Activated naive CD8-positive, alpha-beta T cell treated with anti-CD3 and anti-CD28 coated beads for 36 hours (primary cell): ENCODE data around the gene TMEM222. TPM values are rescaled to one million over a fixed set of nuclear protein-coding genes. Genes with fewer than 3 reads are reported as not detected.
A peak's percentile ranks its signal among the peaks of the same experiment; 100 is the strongest.

Experiments used
- DNase-seq: peaks from one replicate; pipeline ENCODE4 v3.0.0; 2021
- H3K27ac Mint-ChIP-seq: one replicate; pipeline ENCODE4 v1.8.0; 2022; ENCODE audit warnings: mild to moderate bottlenecking, moderate library complexity, mixed read lengths
- H3K27me3 Mint-ChIP-seq: one replicate; pipeline ENCODE4 v1.8.0; 2022; ENCODE audit warnings: mild to moderate bottlenecking, mixed read lengths
- H3K36me3 Mint-ChIP-seq: one replicate; pipeline ENCODE4 v1.8.0; 2021; ENCODE audit warnings: mild to moderate bottlenecking, mixed read lengths
- H3K4me1 Mint-ChIP-seq: one replicate; pipeline ENCODE4 v1.8.0; 2021; ENCODE audit warnings: mixed read lengths
- H3K4me3 Mint-ChIP-seq: one replicate; pipeline ENCODE4 v1.8.0; 2022; ENCODE audit warnings: mild to moderate bottlenecking, moderate library complexity, mixed read lengths
- H3K9me3 Mint-ChIP-seq: one replicate; pipeline ENCODE4 v1.8.0; 2022; ENCODE audit warnings: mixed read lengths
- total RNA-seq, 2 experiments: library from RNA; stranded (reverse); gene quantifications; one replicate each; pipeline ENCODE4 v1.2.3, GENCODE V29; 2021

TMEM222 gene
- total RNA-seq, 2 experiments from 2014 or later, result 38.3 to 41.0 TPM

GRCh38 chr1:27357281-27358037 is 35.5 kb downstream of the TMEM222 start:
- peak; percentile 83 for DNase-seq
- Mint-ChIP-seq H3K4me1 (peaks cover 37% of the 10 kb centered on the region), H3K9me3 (no peaks in the 10 kb centered on the region), H3K36me3 (peaks cover 4% of the 10 kb centered on the region), H3K4me3 (peak overlapping the region; percentile 65), H3K27ac (peak overlapping the region; percentile 63), H3K27me3 (peaks cover 4% of the 10 kb centered on the region)

DNA sequence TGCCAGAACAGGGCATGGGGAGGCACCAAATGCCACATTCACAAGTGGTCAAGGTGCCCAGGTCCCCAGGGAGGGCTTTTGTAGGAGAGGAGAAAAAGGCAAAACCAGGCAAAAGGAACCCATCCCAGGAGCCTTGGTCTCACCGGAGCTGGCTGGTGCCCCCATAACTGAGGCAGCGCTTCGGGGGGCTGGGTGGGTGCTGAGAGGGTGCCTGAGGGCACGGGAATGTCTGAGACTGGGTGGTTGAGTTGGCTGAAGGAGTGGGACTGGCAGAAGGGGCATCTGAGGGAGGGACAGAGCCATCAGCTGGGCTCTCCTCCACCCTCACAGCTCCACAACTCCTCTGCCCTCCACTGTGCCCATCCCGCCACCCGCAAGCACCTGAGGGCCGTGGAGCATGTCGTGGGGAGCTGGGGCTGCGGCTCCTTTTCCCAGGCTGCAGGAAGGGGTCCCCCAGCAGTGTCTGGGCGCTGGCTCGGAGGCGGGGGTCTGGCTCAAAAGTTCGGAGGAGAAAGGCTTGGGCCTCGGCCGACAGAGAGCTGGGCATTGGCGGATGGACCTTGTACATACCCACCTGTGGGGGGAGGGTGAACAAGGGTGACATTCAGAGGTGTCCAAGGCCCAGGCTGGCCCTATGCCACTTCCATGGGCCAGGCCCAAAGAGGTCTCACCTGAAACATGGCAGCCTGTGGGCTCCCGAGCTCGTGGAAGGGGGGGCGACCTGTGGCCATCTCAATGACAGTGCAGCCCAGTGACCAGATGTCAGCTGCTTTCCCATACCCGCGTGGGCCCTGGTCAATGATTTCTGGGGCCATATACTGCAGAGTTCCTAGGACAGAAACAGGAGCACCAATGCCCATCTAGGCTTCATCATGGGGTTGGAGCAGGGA is 36.3 kb downstream of the TMEM222 start:
- Mint-ChIP-seq H3K9me3 (no peaks in the 10 kb centered on the region), H3K4me3 (no peak overlapping the region), H3K27ac (no peak overlapping the region)

GRCh38 chr1:27358928-27359313 is 37.0 kb downstream of the TMEM222 start:
- Mint-ChIP-seq H3K27ac (no peak overlapping the region), H3K4me3 (no peak overlapping the region), H3K4me1 (peaks cover 37% of the 10 kb centered on the region), H3K36me3 (peaks cover 4% of the 10 kb centered on the region), H3K27me3 (peaks cover 4% of the 10 kb centered on the region), H3K9me3 (no peaks in the 10 kb centered on the region)
- no peak for DNase-seq

More for the DNA sequence above, 36.3 kb downstream of the TMEM222 start:
- no peak for DNase-seq
- Mint-ChIP-seq H3K27me3 (peaks cover 4% of the 10 kb centered on the region), H3K36me3 (peaks cover 4% of the 10 kb centered on the region), H3K4me1 (peaks cover 37% of the 10 kb centered on the region)

- peaks cover 4% of the 10 kb centered on the region for H3K27me3 Mint-ChIP-seq
- no peak overlapping the region for H3K27ac Mint-ChIP-seq
- no peak for DNase-seq
- H3K36me3 Mint-ChIP-seq, result peaks cover 4% of the 10 kb centered on the region
- H3K9me3 Mint-ChIP-seq, result no peaks in the 10 kb centered on the region
- H3K4me3 Mint-ChIP-seq, result peak overlapping the region; percentile 68
- peaks cover 40% of the 10 kb centered on the region for H3K4me1 Mint-ChIP-seq
Observed at GRCh38 chr1:27359822-27360158, 37.8 kb downstream of the TMEM222 start.

DNA sequence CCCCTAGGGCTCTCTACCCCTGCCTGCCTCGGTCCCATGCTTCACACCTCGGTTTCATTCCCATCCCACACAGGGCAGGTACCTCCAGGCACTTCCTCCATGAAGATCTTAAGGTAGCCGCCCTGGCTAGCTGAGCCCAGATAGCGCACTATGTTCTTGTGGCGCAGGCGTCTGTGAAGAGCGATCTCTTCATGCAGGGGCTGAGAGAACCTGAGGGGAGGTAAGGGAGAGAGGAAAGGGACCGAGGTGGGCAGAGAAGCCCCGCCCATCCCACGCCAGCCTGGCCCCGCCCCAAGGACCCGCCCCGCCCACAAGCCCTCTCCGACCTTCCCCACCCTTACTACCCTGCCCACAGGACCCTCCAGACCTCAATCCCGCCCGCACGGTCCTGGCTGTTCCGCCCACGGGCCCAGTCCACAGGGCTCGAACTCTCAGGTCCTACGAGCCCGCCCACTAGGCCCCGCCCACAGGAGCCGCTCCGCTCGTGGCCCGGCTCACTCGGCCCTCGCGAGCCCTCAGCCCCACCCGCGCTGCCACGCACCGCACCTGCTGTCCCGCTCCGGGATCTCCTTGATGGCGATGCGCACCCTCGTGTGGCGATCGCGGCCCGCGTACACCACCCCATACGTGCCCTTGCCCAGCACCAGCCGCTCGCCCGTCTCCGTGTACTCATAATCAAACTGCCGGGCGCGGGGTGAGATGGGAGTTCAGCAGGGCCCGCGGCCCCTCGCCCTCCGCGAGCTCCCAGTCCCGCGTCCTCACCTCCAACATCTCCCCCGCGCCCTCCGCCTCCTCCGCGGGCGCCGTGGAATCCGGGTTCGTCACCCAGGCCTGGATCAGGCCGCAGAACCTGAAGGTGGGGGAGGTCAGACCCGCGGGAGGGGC is 38.4 kb downstream of the TMEM222 start:
- peaks cover 4% of the 10 kb centered on the region for H3K27me3 Mint-ChIP-seq
- H3K9me3 Mint-ChIP-seq, result no peaks in the 10 kb centered on the region
- H3K4me3 Mint-ChIP-seq, result peak overlapping the region; percentile 68
- no peak overlapping the region for H3K27ac Mint-ChIP-seq
- peak; percentile 27 for DNase-seq
- peaks cover 4% of the 10 kb centered on the region for H3K36me3 Mint-ChIP-seq
- H3K4me1 Mint-ChIP-seq, result peaks cover 44% of the 10 kb centered on the region

GRCh38 chr1:27361044-27361402 is 39.1 kb downstream of the TMEM222 start:
- no peak overlapping the region for H3K4me3 Mint-ChIP-seq
- no peaks in the 10 kb centered on the region for H3K36me3 Mint-ChIP-seq
- no peak overlapping the region for H3K27ac Mint-ChIP-seq
- H3K27me3 Mint-ChIP-seq, result peaks cover 4% of the 10 kb centered on the region
- DNase-seq, result no peak
- H3K4me1 Mint-ChIP-seq, result peaks cover 43% of the 10 kb centered on the region
- no peaks in the 10 kb centered on the region for H3K9me3 Mint-ChIP-seq

- DNase-seq, result no peak
- Mint-ChIP-seq H3K4me1 (peaks cover 37% of the 10 kb centered on the region), H3K27ac (no peak overlapping the region), H3K4me3 (no peak overlapping the region), H3K9me3 (no peaks in the 10 kb centered on the region), H3K27me3 (peaks cover 4% of the 10 kb centered on the region), H3K36me3 (no peaks in the 10 kb centered on the region)
Observed at GRCh38 chr1:27361553-27361952, 39.6 kb downstream of the TMEM222 start.

- Mint-ChIP-seq H3K27me3 (peaks cover 2% of the 10 kb centered on the region), H3K27ac (no peak overlapping the region), H3K4me1 (peaks cover 28% of the 10 kb centered on the region), H3K36me3 (no peaks in the 10 kb centered on the region), H3K4me3 (no peak overlapping the region), H3K9me3 (no peaks in the 10 kb centered on the region)
- DNase-seq, result no peak
Observed at GRCh38 chr1:27363766-27364695, 42.1 kb downstream of the TMEM222 start.

DNA sequence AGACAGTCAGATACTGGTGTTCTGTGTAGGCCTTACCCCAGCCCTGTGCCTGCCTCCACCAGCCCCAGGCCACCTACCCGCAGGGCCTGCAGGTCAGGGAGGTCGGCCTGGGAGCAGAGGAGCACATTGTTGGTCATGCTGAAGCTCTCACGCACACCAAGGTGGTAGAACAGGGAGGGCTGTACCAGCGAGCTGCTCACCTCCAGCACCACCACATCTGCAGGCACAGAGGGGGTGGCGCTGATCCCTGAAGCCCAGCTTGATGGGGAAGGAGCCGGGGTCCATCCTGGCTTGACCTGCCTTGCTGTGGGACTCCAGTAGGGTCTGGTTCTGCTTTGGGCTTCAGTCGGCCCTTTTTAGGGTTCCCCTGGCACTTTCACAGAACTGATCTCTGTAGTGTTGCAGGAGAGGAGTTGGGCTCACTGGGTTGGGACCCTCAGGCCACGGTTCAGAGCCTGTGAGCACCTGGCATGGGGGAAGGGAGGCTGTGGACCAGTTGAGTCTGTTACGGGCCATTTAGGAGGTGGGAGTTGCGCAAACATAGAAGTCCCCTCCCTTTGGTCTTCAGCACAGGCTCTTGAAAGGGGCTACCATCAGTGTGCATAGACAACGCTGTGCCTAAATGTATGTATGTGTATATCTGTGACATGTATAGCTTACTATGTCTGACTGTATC is 42.9 kb downstream of the TMEM222 start:
- Mint-ChIP-seq H3K4me3 (peak overlapping the region; percentile 84), H3K27ac (no peak overlapping the region), H3K4me1 (peaks cover 30% of the 10 kb centered on the region), H3K27me3 (no peaks in the 10 kb centered on the region), H3K9me3 (no peaks in the 10 kb centered on the region), H3K36me3 (no peaks in the 10 kb centered on the region)
- DNase-seq, result no peak

- peak overlapping the region; percentile 84 for H3K4me3 Mint-ChIP-seq
- H3K9me3 Mint-ChIP-seq, result no peaks in the 10 kb centered on the region
- DNase-seq, result peak; percentile 70
- H3K36me3 Mint-ChIP-seq, result no peaks in the 10 kb centered on the region
- H3K27me3 Mint-ChIP-seq, result no peaks in the 10 kb centered on the region
- H3K4me1 Mint-ChIP-seq, result peaks cover 27% of the 10 kb centered on the region
- H3K27ac Mint-ChIP-seq, result peak overlapping the region; percentile 69
Observed at GRCh38 chr1:27365372-27366112, 43.6 kb downstream of the TMEM222 start.

DNA sequence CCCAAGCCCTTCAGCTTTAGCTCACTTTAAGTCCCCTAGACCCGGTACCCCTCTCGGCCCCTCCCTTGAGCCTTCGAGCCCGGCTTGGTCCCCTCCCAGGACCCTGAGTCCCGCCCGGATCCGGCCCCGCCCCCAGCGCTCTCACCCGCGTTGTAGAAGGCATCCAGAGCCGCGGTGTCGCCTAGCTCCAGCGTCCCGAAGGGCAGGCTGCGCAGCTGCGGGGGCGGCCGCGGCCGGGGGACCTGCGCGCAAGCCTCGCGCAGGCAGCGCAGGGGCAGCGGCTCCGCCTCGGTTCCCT is 44.1 kb downstream of the TMEM222 start:
- peaks cover 27% of the 10 kb centered on the region for H3K4me1 Mint-ChIP-seq
- H3K9me3 Mint-ChIP-seq, result no peaks in the 10 kb centered on the region
- peak overlapping the region; percentile 69 for H3K27ac Mint-ChIP-seq

DNA sequence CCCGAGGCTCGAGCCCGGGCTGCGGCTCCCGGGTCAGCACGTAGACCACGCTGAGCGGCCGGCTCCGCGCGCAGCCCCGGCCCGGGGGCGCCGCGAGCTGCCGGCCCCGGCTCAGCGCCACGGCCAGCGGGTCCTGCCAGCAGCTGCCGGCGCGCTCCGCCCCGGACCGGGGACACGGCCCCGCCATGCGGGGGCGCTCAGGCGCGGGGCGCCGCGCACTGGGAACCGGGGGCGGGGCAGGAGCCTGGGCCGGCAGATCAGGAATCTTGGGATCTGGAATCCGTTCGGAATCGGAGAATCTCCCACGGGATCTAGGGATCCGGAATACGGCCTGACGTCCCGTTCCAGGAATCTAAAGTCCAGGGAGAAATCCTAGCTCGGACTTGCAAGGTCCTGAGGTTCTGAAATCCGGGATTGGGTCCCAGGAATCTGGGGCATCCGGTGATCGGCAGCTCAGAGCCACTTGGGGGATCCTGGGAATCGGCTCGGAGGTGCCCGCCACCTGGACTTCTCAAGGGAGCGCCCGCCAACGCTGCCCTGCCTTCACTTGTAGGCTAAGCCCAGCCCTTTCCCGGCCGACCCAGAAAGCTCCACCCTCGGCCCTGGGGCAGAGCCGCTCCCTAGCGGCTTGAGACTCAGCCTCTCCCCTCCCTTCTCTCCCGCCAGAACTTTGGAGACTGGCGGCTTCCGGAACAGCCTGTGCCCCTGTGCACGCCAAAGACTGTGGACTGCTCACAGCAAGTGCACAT is 44.6 kb downstream of the TMEM222 start, which contains the start of gene MAP3K6:
Gene MAP3K6 (minus strand): TSS at position 551 of the 749 bp plus-strand sequence. CDS start 364 bp downstream, at position 187.
- DNase-seq, result peak; percentile 49
- Mint-ChIP-seq H3K27me3 (no peaks in the 10 kb centered on the region), H3K4me3 (peak within 1 kb of the TSS; percentile 84), H3K9me3 (no peaks in the 10 kb centered on the region), H3K27ac (peak within 1 kb of the TSS; percentile 69), H3K36me3 (no peaks in the 10 kb centered on the region), H3K4me1 (peaks cover 27% of the 10 kb centered on the region)

More for the DNA sequence above, 44.1 kb downstream of the TMEM222 start:
- Mint-ChIP-seq H3K27me3 (no peaks in the 10 kb centered on the region), H3K4me3 (peak overlapping the region; percentile 84), H3K36me3 (no peaks in the 10 kb centered on the region)
- peak; percentile 87 for DNase-seq
